ENCODE data around the gene IL22RA2.

The IL22RA2 gene

DNA sequence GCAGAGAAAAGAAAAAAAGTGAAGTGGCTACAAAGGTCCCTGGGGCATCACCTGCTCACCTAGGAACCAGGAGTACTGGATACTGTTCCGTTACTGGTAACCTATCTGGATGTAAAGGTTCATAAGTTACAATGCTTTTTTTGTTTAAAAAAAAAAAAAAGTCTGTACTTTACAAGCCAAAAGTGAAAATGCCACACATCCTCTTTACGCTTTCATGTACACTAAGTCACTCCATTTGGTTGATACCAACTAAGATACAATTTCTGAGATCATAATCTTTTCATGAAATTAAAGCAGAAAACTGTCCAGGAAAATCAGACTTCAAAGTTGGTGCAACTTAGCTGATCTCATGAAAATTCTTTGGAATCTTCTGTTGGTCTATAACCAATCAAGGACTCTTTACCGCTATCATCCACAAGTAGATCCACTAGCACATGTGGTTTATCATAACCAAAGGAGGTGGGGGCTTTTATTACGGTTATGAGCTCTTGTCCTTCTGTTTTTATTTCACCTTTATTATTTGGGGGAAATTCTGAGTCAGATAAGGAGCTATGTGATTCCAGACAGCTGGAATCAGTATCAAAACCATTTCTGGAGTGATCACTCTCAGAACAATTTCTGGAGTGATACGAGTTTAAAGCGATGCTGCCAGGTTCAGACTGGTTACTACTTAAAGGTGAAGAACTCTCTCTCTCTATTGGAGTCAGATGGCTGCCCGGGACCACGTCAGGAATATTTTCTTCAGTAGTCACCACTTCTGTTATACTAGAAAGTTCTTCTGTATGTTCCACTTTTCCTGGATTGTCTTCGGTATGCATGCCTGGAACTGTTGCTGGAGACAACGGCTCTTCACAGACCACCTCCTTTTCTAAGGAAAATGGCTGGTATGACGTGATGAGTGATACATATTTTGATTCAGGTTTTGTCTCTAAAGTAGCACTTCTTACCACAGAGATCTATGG is 24.5 kb upstream of the IL22RA2 start:
- no peak for DNase-seq (ENCODE audit: low spot score)

DNA sequence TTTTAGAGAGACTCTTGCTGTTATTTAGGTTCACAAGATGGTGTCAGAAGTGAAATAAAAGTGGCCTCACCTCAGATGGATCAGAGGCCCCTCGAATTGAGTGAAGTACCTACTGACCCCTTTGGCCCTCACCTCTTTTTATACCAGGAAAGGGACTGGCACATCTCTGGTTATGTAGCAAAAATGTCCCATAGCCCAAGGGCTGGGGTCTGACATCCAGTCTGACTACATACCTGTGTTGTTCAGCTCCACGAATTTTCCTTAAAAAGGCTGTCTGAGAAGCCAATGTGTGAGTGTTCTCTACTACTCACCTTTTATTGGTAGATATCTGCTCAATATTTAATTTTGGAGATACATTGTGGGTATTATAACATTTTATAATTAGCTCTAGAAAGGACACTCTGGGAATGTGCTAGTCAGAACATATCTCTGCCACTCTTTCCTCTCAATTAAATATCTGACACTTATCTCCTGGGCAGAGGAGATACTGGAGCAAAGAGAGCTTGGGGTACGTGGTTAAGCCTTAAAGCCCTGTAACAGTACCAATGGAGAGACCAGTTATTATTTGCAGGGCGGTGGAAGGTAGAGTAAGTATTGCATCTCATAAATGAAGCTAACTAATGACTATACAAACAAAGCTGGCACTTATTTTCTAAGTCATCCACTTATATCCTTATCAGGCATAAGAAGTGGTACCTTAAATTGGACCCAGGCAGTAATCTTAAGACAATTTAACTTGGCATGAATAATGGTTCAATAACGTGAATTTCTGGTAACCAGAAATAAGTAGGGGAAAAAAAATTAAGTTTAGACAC is 20.0 kb upstream of the IL22RA2 start:
- no peak for DNase-seq (ENCODE audit: low spot score)

DNA sequence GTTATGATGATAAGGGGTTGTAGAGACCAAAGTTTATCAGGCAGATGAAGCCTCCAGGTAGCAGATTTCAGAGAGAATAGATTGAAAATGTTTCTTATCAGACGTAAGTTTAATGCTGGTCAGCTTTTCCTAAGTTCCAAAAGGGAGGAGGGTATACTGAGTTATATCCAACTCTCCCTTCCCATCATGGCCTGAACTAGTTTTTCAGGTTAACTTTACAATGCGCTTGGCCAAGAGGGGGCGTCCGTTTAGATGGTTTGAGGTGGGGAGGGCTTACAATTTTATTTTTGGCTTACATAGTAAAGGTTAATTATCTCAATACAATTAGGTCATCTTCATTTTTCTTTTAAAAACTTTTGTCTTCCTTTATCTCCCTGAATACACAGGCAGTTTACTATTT is 19.4 kb upstream of the IL22RA2 start:
- DNase-seq (ENCODE audit: low spot score): no peak

DNA sequence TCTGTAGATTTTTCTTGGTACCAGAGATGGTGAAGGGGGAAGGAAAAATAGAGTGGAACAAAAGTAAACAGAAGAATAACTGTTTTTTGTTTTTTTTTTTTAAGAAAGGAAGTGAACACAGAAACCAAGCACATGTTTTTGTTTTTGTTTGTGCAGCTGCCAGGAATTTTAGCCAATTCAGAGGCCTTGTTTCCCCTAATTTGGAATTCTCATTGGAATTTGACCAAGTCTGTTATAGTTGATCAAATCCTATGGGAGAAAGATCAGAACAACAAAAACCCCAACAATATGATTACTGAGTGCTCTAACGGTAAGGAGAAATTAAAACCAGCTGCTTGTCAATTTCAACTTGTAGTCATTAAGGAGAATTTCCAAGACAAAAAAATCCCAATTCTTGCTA is 18.2 kb upstream of the IL22RA2 start:
- DNase-seq (ENCODE audit: low spot score): no peak

DNA sequence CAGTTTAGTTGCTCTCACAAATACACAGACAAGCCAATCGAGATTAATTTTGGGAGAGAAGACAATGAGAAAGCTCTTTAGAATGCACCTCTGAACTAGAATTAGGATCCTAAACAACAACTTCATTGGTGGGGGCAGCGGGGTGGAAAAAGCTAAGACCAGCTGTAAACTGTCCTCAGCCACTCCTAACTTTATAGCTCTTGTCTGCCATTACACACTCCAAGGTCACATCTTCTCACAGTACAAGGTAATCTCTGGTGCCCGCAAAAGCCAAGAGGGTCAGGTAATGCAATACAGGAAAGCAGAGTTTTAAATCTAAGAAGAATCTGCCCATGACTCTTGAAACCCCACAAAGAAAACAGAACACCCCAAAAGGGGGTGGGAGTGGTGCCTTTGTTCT is 17.8 kb upstream of the IL22RA2 start:
- DNase-seq (ENCODE audit: low spot score): no peak

DNA sequence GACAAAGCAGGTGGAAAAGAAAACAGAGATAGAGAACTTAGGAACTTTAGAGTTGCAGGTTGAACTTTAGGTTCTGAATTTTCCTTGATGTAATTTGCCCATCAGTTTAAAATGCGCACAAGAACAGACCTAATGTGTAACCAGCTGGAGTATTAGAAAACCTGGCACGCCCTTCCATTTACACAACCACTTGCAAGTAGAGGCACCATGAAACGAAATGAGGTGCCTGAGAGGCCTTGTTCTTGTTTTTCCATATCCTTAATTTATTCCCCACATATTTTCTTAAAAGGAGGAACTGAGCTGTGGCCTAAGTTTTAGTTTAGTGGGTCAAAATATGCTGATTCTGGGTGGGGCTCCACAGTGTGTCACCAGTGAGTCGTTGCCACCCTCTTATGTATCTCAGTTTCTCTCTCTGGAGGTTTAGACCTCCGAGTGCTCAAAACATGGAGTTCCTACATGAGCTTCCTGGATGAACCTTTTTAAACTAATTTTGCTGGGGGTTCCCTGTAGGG is 17.2 kb upstream of the IL22RA2 start:
- DNase-seq (ENCODE audit: low spot score): no peak

DNA sequence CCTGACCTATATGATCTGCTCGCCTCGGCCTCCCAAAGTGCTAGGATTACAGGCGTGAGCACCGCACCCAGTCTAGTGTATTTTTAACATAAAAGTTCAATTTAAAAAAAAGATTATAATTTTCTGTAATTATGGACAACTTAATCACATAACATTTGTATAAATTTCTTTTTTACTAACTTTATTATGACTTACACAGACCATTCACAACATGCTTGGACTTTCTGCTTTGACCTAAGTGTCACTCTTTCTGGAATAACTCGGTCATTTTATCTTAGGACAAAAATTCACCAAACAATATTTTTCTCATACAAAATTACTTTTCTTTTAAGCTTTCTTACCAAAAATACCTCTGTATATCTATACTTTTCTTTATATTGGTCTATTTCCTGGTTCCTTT is 15.4 kb upstream of the IL22RA2 start:
- DNase-seq (ENCODE audit: low spot score): no peak

DNA sequence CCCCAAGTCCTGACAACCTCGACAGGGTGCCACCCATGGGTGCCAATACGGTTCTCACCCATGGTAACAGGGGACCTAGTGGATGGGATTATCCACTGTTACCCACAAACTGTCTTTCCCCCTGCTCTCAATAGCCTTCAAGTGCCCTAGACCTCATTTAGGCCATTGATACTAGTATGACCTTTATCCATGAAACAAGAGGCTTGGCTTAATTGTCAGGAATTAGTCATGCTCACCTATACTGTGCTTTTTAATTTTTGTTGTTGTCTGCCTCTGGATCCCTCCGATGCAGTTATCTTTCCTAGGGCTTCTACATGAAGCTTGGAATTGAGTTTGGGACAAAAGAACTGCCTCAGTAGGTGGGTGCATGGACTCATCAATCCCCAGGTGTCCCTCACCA is 11.8 kb upstream of the IL22RA2 start:
- no peak for DNase-seq (ENCODE audit: low spot score)

DNA sequence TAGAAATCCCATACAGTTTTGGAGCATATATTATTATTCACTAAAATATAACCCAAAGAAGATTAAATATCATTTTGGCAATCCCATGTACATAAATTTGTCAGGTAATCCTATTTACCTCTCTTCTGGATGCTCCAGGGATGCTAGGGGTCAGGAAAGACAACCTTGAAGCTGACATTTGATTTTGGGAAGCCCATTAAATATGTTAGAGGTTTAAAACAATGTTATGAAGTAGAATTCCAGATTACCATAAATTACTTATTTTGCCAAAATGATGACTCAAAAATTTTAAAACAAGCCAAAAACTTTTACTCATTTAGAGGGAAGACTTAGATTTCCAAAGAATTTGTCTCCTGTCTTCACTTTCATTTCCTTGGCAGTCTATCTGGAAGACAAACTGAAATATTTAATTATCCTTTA is 9.2 kb upstream of the IL22RA2 start:
- DNase-seq (ENCODE audit: low spot score): no peak

DNA sequence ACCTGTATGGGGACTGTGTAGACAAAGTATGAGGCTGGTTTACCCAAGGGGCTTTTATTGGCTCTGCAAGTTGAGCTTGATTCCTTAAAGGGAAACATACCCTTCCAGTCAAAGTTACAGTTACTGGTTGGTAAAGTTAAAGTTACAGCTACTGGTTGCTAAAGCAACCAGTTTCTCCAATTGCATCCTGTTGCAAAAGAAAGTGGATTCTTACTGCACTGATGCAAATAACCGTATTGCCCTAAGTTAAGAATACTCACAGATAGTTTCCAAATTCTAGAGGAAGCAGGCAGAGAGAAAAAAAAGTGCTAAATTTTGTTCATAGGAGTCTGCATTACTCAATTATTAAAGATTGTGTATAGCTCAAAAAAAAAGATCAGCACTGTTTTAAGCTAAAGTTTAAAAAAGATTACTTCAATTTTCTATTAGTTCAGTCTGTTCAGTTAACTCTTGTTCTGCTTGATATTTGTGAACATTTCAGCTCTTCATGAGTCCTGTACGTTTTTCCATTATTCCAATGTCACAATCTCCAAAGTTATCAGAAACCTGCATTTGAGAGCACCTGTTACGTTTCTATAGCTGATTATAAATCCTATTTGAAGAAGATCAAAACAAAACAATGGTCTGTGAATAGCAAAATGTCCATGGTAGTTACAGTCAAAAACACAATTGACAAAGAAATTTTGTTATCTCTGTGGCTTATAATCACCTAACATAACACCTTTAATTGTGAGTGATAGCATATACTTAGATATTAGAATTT is 8.6 kb upstream of the IL22RA2 start:
- no peak for DNase-seq (ENCODE audit: low spot score)

DNA sequence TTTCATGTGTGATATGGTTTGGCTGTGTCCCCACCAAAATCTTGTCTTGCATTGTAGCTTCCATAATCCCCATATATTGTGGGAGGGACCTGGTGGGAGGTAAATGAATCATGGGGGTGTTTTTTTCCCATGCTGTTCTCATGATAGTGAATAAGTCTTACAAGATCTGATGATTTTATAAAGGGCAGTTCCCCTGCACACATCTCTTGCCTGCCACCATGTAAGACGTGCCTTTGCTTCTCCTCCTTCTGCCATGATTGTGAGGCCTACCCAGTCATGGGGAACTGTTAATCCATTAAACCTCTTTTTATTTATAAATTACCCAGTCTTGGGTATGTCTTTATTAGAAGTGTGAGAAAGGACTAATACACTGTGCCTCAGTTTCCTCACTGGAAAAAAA is 4.2 kb upstream of the IL22RA2 start:
- DNase-seq (ENCODE audit: low spot score): no peak

DNA sequence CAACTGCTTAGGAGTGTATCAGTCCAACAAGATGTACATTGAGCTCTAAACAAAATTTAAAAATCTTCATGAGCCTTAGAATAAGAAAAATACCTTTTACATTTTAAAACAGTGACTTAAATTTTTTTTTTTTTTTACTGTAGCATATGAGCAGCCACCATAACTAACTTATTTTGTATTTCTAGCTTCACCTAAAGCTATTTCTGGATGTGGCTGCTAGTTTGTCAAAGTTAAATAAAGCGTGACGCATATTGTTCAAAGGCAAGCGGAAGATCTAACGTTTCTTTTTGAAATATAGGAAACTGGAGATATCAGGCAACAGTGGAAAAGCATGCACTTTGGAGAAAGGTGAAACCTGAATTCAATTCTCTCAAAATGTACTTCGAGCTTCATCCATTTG is 3.3 kb upstream of the IL22RA2 start:
- no peak for DNase-seq (ENCODE audit: low spot score)

DNA sequence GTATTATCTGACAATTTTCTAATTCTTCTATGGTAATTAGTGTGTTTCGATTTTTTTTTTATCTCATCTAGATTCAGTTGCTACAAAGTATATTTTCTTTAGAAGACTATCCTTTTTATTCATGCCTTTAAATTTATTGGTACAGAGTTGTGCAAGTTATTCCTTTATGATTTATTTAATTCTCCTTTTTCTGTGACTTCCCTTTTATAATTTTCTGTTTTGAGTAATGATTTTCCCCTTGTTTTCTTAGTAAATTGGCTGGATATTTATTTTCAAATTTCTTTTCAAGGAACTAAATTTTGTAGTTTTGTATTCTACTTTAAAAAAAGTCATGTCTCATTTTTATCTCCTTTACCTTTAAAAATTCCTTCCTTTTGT is 2.4 kb upstream of the IL22RA2 start:
- DNase-seq (ENCODE audit: low spot score): no peak

DNA sequence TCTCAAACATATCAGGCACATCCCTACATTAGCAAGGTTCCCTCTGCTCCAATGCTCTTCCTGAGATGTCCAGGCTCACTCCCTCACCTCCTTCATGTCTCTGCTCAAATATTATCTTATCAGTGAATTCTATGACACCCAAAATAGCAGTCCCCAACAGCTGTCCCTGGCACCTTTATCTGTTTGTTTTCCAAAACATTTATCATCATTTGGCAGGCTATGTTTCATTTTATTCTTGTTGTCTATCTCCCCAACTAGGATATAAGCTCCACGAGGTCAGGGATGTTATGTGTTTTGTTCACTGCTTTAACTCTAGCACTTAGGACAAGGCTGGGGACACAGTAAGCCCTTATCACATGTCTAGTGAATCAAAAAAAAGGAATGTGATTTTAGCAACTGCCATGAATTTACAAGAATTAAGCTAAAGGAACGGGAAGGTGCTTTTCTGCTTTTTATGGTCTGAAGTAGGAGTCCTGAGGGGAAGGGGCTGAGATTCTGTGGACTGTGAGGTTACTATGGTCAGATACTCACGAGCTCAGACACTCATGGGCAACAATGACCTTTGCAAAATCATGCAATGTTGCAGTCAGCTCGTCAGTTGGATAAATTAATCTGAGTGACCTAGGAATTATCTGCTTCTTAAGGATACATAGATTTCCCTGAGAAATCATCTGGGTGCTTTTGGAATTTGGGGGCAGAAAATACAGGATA is 1.9 kb upstream of the IL22RA2 start:
- DNase-seq (ENCODE audit: low spot score): no peak

DNA sequence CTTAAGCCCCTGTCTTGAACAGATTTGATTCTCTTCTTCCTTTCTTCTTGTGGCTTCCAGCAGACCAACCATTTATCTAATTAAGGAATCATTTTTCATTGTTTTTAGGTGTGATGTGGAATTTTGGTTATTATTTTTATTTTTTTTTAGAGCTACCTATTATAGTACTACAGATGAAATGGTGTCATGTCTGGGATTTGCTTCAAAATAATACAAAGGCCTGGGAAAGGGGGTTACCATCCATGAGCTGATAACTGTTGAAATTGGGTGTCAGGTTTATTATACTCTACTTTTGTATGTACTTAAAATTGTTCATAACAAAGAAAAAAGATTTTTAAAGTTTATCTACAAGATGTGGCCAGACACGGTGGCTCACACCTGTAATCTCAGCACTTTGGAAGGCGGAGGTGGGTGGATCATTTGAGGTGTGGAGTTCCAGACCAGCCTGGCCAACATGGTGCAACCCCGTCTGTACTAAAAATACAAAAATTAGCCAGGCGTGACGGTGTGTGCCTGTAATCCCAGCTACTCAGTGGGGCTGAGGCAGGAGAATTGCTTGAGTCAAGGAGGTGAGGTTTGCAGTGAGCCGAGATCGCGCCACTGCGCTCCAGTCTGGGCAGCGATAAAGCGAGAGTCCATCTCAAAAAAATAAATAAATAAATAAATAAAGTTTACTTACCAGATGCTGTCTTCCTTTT is 561 bp downstream of the IL22RA2 start:
- DNase-seq (ENCODE audit: low spot score): no peak

DNA sequence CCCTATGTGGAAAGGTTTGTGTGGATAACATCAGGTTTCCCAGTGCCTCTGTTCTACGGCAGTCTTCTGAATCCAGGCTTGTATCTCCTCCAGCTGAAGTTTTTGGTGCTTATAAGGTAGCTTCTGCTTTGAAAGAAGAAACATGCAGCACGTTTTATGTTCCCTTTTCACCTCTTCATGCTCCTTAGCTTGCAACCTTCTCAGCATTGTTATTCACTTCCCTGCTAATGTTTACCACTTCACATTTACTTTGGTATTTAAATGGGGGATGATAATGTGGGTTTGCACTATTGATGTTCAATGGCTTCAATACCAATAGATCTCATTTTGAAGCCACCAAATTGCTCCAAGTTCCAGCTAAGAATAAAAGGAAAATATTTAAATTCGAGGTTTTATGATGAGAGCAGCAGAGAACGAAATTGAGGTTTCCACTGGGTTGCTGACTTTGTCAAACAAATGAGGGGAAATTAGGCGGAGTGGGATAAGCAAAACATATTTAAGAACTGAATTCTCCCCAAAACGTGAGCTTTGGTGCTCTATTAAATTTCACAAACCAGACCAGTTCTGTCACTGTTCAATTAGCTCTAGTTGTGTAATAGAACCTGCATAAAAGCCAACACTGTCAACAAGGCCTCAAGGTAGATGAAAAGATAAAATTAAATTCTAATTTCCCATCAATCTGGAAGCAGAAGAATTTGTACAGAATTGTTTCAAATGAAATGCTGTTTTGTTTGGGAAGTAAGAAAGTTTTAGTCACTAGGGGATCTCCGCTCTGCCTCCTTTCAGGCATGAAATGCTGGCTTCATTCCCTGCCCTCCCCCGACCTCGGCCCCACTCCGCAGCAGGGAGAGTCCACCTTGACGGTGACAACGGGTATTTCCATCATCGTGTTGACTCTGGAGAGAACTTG is 1.4 kb downstream of the IL22RA2 start:
- DNase-seq (ENCODE audit: low spot score): no peak

DNA sequence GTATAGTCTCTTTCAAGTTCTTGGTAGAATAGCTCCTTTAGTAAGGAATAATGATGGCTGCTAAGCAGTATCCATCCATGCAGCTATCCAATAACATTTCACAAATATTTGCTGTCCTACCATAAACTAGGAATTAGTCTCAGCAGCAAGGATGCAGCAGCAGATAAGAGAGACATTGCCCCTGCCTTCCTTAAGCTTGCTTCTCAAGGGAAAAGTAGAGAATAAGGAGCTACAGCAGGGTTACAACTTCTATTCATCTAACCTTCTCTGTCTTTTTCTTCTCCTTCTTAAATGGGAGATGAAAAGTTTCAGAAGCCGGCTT is 2.4 kb downstream of the IL22RA2 start:
- no peak for DNase-seq (ENCODE audit: low spot score)

DNA sequence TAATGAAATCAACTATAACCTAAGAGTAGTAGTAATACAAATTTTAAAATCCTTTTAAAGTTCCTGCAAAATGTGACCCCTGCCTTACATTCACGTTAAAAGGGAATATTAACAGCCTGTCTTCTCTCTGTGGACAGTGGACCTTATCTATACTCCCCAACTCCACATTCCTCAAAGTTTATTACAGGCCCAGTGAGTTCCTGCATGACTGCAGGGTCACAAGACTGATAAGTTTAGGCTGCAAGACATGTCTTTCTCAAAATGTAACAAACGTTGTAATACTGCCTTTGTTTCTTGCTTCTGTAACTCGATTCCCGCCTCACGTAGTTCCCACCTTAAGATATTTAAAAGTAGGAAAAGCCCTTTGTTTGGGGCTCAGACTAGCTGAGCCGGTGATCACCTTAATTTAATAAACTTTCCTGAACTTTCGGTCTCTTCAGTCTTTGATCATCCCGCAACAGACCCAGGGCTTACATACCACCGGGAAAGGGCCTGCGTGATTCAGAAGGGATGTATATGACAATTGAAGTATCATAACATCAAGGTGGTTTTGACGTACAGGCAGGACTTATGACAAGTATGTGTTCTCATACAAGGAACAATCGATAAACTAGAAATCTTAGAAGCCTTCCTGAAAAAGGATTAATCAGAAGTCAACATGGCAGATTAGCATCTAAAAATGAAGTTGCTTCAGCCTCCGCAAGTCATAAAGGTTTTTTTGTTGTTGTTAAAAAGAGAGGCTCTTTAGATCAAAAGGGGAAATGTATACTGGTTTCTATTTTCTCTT is 3.0 kb downstream of the IL22RA2 start:
- DNase-seq (ENCODE audit: low spot score): no peak

DNA sequence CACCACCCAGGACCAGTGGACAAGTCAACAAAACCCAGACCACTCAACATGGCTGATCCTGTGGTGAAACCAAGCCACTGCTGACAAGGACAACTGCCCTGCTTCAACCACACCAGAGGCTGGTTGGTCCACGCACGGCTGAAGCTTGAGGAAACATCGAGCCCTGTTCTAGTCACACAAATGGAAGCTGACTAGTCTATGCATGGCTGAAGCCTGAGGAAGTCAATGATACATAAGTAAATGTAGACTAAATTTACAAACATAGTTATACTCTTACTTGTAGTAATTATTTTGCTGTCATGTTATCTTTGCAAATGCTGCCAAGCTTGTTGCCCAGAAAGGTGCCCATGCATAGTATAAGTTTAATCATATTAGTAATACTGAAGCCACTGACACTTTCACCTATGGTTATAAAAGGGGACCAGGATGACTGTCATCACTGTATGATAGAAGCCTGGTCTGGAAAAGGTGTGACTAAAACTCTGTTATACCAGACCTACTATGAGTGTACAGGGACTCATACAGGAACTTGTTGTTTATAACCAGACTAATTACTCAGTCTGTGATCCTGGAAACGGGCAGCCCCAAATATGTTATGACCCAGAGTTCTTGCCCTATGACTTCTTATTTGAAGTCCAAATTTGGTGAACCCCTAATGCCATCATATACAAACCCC is 5.6 kb downstream of the IL22RA2 start:
- DNase-seq (ENCODE audit: low spot score): no peak

Data from germinal center (tissue), 1 donor.